ENCODE measurements around the gene DIDO1.

DIDO1 gene

DNA sequence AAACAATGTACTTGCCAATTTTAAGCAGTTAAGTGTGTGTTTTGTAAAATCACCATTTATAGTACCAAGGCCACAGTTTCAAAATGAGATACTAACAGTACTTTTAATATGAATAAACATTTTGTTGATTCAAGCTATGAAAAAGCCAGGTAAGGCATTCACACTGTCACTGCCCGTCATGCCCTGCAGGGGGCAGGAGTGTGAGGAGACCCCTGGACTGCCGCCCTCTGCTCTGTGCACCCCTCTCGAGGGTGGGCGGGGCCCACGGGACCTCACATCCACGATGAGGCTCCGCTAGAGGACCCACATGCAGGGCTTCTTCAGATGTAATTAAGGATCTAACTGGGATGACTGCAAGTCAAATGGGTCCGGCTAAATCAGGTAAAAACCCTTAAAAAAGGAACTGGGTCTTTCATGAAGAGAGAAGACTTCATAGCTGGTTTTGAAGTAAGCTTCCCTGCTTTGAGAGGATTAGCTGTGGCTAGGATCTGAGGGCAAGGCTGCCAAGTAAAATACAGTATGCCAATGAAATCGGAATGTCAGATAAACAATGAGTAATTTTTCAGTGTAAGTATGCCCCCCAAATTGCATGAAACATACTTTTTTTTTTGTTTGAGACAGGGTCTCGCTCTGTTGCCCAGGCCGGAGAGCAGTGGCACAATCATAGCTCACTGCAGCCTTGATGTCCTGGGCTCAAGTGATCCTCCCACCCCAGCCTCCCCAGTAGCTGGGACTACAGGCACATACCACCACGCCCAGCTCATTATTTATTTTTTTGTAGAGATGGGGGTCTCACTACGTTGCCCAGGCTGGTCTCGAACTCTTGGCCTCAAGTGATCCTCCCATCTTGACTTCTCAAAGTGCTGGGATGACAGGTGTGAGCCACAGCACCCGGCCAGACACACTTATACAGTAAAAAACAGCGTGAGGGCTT, 18.7 kb downstream of the DIDO1 start:
- no peak for DNase-seq

DNA sequence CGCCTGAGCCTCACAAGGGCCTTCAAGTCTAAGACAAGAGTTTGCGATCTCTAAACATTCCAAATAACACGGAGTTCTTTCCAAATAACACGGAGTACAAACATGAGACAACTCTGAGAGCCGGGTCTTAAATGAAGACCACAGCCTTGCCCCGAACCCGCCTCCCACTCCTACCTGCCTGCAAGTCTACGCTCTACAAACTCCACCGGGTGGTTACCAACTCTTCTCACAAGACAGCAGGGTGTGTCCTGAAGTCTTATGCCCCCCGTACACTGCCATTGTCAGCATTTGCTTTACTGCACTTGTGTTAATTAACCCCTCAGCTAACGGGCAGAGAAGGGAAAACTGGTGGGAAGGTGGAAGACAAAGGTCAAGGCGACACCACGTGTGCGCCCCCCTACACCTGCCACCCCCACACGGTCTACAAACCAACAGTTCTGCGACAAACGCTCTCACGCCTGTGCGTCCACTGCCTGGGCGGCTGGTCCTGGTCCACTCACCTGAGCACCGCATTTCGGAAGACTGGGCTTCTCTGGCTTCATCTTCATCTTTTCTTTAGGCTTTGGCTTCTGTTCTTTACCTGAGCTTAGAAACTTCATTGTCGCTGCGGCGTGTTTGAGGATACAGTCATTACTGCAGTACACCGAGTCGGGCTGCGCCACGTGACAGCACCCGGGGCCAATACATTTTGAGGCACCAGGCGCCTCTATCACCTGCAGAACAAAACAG, 19.5 kb downstream of the DIDO1 start:
- no peak for DNase-seq

DNA sequence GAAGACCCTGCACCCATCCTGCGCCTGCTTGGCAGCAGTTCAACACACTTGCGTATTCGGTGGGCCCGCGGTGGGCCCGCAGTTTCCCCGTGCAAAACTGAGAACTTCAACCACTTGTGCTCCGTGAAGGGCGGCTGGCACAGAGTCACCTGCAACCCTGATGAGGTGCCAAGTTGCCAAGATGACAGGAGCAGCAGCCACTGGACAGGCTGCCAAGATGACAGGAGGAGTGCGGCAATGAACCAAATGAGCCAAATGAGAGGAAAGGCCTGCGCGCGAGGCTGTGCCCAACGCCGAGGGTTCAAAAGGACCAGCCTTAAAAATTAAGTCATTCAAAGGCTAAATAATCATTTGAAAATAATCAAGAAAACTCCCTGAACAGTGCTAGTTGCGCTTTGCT, 20.1 kb downstream of the DIDO1 start:
- no peak for DNase-seq

DNA sequence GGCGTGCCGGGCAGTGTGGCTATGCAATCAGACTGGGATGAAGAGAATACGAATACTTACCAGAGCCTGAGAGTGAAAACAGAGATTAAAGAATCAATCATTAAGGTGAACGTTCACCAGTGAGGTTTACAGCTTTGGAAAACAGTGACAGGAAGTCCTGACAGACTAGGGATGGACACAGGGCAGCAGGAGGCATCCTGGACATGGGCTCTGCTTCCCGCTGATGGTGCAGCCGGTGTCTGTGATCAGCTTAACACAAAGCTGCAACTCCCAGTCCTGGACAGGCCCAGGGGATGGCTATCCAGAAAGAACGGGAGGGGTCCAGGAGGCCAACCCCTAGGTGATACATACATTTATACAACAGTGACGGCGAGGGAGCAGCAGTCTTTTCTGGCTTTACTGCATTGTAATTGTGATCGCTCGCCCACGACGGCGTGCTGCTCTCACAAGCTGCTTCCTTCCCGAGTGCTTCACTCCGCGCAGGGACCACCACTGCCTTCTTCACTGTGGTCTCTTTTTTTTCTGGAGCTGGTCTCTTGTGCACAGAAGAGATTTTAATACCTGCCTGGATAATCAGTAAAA, 20.7 kb downstream of the DIDO1 start:
- DNase-seq, result no peak

DNA sequence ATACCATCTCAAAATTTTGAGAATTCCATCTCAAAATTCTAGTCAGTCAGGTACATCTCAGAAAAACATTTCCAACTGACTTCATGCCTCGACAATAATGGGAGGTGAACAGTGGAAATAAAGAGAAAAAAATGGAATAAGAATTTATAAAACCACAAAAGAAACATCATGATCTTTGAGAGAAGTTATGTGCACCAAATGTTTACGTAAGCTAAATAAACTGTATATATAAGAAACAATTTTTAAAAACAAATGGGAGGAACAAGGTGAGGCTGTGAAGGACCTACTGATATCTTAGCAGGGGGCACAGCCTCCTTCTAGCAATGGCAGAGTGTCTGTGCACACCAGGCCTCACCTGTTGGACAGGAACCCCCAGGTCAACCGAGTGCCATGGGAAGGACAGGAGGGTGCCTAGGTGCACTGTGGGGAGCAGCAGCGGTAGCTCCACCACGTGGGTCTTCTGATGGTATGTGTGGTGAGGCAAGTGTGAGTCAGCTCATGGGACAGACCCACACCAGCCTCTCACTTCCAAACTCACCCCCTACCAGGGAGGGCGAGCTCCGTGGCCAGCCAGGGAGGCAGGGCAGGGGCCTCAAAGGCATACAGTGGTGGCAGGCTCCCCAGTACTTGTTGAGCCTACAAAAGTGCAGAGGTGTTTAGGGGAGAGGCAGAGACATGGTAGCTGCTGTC, 23.2 kb downstream of the DIDO1 start:
- no peak for DNase-seq

DNA sequence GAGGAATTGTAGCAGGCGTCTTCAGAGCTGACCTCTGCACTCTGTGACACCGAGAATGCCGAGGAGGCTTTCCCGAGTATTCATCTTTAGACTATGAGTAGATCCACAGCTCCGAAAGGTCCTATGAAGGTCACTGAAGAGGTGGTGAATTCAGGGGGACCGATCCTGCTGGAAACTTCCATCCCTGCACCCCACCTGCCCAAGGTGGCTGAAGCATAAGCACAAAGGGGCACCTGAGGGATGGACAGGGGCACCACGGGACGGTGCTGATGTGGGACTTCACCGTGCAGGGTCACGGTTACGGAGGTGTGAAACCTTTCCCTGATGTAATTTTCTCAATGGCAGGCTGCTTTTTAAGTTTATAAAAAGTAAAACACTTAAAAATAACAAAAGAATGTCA, 24.4 kb downstream of the DIDO1 start:
- DNase-seq, result no peak

DNA sequence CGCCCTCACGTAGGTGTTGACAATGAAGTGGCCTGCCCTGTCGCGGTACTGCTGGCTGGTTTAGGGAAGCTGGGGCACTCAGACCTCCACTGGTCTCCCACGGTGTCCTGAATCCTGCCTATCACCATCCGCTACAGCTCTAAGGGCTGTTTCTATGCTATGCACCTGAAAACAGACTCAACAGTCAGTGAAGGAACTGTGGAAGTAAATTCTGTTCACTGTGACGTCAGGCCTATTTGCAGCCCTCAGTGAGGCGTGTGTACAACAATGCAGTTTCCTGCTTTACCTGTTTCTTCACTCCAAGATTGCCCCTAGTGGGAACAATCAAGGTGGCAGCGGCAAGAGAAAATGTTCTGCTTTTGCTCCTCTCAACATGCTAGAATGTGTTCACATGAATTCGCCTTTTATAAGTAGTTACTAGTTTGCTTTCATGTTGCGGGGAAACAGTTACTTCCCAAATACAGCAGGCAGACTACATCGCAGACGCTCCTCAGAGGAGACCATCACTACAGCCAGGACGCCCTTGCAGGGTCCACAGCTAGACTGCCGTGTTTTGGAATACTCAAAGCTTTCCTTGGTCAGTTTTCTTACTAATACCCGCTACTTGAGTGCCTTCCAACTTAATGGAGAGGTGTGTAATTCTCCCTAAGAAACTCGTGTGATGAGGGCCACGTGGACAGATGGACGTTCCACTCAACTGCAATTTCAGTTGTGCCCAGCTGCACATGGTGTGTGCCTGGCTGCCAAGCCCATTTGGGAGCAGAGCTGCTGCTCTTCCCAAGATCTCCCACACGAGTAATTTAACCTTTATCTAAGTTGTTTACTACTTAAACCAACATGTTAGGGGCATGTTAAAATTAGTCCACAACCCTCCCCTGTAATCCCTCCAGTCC, 25.4 kb downstream of the DIDO1 start:
- DNase-seq, result peak; percentile 79 to 88

DNA sequence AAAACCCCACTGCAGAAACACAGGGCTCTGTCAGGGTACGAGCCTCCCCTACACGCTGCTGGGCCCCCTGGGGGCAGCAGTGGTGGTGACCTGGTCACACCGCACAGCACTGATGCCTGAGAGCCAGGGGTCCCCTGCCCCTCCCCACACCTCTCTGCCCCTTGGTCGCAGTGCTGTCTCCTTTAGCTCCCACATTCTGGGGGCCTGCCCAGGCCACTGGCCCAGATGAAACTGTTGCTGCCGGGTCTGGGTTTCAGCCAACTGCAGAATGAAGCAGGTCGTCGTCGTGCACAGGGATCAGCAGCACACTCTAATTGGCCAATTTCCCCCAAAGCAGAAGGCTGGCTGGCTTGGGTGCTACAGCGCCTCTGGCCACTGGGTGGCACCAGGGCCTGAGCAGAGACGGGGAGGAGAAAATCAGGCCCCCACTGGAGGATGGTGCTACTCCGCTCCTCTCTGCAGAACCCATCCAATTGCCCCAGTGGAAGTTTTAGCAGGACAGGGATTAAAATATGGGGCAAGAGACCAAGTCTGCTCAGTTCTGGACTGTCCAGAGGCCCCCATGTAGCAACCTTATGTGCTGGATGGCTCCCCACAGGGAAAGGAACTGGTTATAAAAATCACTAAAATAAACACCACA, 26.1 kb downstream of the DIDO1 start:
- DNase-seq, result peak; percentile 55 to 79

DNA sequence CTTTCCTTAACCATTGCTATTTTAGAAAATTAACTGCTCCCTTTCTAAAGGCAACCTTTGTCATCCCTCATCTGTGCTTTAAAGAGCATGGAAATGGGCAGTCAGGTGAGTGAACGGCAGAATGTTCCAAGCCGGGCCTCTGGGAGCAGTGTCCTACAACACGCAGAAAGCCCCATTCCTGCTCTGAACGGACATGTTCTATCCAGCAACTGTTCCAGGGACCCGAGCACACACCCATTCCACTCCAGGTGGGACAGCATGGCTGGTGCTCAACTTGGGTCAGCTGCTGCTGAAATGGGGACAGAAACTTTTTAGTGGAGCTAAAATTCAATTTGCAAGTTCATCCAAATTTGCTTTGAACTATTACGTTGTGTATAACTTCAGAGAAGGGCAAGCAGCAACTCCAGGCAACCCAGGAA, 26.7 kb downstream of the DIDO1 start:
- no peak for DNase-seq

DNA sequence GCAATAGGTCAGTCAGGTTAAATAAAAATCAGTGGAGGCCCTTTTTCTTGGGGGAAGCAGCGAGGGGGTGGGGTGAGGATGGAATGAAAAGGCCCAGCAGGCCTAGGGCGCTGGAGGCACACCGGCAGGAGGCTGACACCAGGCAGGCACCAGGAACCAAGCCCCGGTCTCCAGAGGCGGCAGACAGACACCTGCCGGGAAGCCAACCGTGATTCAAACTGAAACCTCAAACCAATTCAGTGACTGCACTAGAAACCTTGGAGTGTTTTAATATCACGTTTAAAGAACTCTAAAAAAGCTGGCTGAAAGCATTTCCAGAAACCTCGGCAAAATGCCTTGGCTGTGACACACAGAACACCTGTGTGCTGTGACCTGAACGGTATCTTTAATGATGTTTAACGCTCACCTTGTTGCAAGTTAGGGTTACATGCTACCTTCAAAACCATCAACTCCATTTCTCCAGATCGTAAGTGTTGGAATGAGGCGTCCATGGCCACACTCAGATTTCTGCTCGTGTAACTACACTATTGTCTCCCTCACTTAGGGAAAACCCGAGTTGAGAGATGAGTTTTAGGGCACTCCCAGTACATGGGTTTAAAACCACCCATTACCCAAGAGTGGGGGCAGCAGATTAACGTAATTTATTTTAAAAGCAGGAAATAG, 27.2 kb downstream of the DIDO1 start:
- no peak for DNase-seq

DNA sequence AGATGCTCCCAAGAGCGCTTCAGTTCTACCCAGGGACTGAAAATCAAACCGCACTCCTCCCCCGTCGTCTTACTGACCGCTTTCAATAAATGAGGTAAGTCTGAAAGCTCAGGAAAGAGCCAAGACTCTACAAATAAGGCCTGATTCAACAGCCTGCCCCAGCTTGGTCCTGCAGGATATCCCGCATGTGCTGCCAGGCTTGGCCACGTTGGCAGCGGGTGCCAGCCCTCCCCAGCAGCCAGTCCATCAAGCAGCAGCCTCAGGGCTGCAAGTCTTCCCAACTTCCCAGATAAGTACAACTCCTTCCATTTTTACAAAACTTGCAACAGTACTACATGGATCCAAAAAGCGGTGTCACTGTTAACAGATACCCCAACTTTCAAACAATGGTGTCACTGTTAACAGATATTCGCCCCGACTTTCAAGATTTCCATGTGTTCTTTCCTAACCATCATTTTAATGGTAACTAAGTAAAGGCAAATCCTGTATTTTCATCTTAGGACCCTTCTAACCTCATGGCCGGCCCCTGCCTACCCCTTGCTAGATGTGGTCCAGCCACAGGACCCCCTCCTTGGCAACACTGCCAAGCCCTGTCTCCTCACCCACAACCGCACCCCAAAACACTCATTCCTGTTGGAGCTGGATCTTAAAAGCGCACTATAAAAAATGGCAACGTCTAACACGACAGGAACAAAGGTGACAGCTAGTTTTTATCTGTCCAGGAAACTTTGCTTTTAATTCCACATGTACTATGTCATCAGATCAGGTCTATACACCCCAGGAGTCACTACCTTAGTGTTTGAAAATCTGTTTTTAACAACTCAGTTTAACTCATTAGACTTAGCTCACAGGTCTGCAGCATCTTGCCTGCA, 28.0 kb downstream of the DIDO1 start:
- DNase-seq, result peak in 1 of 2 experiments; percentile 90

DNA sequence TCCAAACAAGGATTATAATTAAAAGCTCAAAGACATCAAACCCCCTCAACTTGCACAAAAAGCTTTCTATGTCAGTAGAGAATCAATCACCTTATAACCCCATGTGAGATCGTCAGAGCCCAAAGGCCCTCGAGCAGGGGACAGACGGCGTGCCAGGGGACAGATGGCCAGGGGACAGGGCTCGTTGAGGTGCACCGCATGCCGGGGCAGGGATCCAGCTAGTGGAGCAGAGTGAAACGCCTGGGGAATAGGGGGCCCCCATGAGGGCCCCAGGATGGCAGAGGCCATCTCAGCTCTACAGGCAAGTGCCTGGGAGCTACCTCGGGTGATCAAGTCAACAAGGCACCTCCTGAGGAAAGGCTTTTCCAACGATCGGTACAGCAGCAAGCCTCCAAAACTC, 28.6 kb downstream of the DIDO1 start:
- peak; percentile 90 to 91 for DNase-seq

DNA sequence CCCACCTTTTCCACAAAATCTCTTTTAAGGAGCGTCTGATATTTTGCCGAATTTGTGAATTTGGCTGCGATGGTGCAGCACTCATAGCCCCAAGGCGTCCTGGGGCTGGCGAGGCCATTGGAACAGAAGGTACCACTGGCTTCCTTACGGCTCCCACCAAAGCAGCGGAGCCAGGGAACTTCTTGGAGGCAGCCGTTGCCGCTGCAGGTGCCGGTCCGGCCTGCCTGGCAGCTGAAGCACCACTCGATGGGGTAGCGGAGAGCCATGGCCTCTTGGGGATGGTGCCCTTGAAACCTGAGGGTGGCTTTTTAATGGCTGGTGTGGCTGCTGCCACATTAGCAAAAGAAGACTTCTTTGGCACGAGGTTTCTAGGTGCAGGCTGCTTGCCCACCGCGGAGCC, 29.8 kb downstream of the DIDO1 start:
- DNase-seq, result no peak

DNA sequence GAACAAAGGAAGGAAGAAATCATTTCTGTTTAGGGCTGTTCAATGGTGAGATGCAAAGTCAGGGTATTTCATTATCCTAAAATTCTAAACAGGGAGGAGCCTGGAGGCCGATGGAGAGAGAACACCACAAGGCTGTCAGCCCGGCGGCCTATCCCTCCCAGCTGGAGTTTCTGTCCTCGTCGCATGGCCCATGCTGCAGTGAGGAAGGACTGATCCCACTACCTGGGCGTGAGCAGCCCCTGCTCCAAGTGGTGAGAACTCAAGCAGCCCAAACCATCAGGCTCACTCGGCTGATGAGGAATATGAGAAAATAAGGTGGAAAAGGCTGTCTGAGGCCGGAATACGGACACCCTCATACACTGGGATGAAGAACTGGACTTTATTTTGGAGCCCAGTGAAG, 30.8 kb downstream of the DIDO1 start:
- no peak for DNase-seq

DNA sequence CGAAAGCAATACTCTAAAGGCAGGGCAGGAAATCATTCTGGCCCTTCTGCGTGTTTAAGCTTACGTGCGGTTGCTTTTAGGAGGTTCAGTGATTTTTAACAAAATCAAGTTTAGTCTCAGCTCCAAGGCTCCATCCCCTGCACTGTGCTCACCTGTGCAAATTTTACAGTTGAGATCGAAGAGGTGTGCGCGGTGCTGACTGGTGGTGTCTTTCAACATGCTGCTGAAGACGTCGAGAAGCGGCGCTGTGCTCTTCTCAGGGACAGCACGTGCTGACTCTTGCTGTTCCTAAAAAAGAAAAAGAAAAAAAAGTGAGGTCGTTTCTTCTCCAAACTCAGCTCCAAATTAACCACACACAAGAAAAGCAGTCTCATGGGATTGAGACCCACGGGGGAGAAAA, 32.0 kb downstream of the DIDO1 start:
- no peak for DNase-seq

DNA sequence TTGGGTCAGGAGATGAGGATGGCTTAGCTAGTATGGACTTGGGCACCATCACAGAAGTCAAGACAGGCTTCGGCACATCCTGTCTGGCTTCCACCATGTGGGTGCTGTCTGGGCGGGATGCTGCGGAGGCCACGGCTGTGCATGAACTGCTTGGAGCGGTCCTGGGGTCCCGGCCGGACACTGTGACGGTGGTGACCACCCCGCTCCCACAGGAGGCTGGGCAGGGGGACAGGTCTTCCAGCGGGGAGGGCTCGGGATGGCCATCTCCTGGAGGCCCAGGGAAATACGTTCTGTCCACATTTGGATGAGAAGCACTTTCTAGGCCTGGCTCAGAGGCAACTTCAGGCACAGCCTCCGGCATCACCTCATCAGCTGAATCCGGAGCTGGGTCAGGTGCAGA, 32.6 kb downstream of the DIDO1 start:
- no peak for DNase-seq

DNA sequence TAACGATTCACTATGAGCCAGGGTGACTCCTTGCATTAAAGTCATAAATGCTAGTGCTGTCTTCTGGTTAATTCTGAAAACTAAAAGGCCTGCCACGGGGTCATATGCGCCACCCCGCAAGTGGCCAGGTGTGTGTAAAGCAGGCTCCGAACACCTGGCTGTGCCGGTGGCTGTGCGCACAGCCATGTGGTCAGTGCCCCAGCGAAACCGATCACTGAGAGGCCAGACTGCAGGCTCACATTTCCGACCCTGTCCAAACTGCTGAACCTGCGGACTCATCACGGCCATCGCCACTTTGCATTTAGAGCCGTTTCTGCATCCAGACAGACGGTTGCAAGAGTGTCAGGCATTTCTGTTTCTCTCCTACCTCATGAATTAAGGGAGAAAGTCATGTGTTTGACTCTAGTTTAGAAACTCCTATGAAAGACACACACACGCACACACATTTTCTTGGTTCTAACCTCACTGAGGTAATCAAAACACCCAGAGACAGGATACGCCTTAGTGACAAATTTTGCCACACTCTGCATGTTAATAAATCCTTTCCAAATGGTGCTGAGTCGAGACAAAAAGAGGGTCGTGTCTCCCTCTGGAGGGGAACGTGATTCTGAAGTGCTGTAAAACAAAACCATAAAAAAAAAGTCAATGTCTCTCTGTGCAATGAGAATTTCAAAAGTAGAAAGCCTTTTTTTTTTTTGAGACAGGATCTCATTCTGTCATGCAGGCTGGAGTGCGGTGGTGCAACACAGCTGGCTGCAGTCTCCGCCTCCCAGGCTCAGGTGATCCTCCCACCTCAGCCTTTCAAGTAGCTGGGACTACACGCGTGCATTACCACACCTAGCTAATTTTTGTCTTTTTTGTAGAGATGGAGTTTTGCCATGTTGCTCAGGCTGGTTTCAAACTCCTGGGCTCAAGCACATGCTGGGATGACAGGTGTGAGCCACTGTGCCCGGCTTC, 33.7 kb downstream of the DIDO1 start:
- DNase-seq, result no peak

DNA sequence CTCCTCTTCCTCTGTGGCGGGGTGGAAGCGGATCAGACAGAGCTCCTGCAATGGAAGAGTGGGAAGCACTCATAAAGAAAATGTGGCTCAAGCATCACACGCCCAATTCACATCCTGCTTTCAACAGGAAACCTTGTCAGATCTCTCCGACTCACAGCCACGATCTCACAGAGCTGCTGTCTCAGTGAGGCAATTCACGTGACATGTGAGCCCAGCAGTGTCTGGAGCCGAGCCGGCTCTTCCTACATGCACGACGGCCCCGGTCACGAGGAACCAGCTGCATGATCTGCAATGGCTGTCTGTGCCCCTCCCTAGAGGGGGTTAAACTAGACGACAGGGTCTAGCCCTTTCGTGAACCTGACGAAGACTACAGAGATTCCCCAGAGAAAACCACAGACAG, 35.2 kb downstream of the DIDO1 start:
- no peak for DNase-seq

DNA sequence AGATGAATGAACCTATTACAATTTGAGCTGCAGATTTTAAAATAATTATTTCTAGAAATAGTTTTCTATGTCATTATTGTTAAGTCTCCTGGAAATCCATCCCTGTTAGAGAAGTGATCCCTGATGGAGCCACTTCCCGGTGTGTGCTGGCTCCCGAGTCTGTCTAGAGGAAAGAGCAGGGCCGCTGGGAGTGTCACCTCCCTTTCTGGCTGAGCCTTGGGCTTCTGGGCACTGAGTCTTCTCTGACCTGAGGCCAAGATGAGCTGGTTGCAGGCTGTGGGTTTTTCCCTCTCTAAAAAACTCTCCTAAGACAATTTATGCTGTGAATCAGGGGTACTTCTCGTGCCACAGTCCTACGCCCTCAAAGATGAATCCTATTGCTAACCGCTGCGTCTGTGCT, 35.9 kb downstream of the DIDO1 start:
- no peak for DNase-seq

Data from NCI-H524 (cell line).